Renal pelvis (tissue), 4 donors: Measurements from ENCODE around the gene PRKAR2B. TPM values are rescaled to one million over a fixed set of nuclear protein-coding genes. Genes with fewer than 3 reads are reported as not detected.
"Not testable (repeated sequence)": the region's sequence is repeated elsewhere in the genome, so short reads cannot be mapped to it uniquely, and the experiment has no call there.

Source experiments
- DNase-seq: peaks from one replicate; pipeline ENCODE4 v3.0.0-alpha.2; 2013
- polyA plus RNA-seq, 3 donors: library from polyadenylated mRNA; unstranded; fragments of 120-200 nt; gene quantifications; one replicate each; pipeline ENCODE4 v1.2.1, GENCODE V29; 2013; ENCODE audit not compliant: insufficient read length in 3 of 3

The PRKAR2B gene
- polyA plus RNA-seq, 3 donors, result 33.3 to 38.0 (median 37.4) TPM

- no peak for DNase-seq
Observed at GRCh38 chr7:107072133-107072532, 27.6 kb downstream of the PRKAR2B start.

- no peak for DNase-seq
Observed at GRCh38 chr7:107075863-107076574, 31.5 kb downstream of the PRKAR2B start.

GRCh38 chr7:107076781-107077698, 32.5 kb downstream of the PRKAR2B start:
- DNase-seq, result no peak

GRCh38 chr7:107077699-107078516, 33.4 kb downstream of the PRKAR2B start:
- DNase-seq, result no peak

- no peak for DNase-seq
Observed at GRCh38 chr7:107078517-107078966, 34.0 kb downstream of the PRKAR2B start.

- DNase-seq, result no peak
Observed at GRCh38 chr7:107079212-107079940, 34.9 kb downstream of the PRKAR2B start.

- no peak for DNase-seq
Observed at GRCh38 chr7:107080099-107080505, 35.6 kb downstream of the PRKAR2B start.

- no peak for DNase-seq
Observed at GRCh38 chr7:107080533-107080932, 36.0 kb downstream of the PRKAR2B start.

GRCh38 chr7:107085180-107085579, 40.7 kb downstream of the PRKAR2B start:
- DNase-seq, result no peak

GRCh38 chr7:107089627-107090026, 45.1 kb downstream of the PRKAR2B start:
- DNase-seq, result no peak

- DNase-seq, result no peak
Observed at GRCh38 chr7:107090457-107090856, 46.0 kb downstream of the PRKAR2B start.

GRCh38 chr7:107091306-107091705, 46.8 kb downstream of the PRKAR2B start:
- no peak for DNase-seq

- DNase-seq, result not testable (repeated sequence)
Observed at GRCh38 chr7:107093671-107094070, 49.2 kb downstream of the PRKAR2B start.

GRCh38 chr7:107099154-107099553, 54.6 kb downstream of the PRKAR2B start:
- DNase-seq, result not testable (repeated sequence)

- no peak for DNase-seq
Observed at GRCh38 chr7:107100824-107101223, 56.3 kb downstream of the PRKAR2B start.

- DNase-seq, result no peak
Observed at GRCh38 chr7:107103369-107103768, 58.9 kb downstream of the PRKAR2B start.

GRCh38 chr7:107104801-107105200, 60.3 kb downstream of the PRKAR2B start:
- DNase-seq, result no peak

- DNase-seq, result no peak
Observed at GRCh38 chr7:107105591-107106245, 61.2 kb downstream of the PRKAR2B start.

GRCh38 chr7:107108793-107109371, 64.4 kb downstream of the PRKAR2B start:
- no peak for DNase-seq

GRCh38 chr7:107109955-107110354, 65.5 kb downstream of the PRKAR2B start:
- no peak for DNase-seq
